DMS53 treated with DMSO at 0.1 percent for 48 hours (cell line): ENCODE measurements around the gene BDH1.

Experiments used
- DNase-seq: peaks from one replicate; lab custom pipeline; 2025; ENCODE audit not compliant: unreplicated experiment; lab: John Stamatoyannopoulos, UW

BDH1 gene

DNA sequence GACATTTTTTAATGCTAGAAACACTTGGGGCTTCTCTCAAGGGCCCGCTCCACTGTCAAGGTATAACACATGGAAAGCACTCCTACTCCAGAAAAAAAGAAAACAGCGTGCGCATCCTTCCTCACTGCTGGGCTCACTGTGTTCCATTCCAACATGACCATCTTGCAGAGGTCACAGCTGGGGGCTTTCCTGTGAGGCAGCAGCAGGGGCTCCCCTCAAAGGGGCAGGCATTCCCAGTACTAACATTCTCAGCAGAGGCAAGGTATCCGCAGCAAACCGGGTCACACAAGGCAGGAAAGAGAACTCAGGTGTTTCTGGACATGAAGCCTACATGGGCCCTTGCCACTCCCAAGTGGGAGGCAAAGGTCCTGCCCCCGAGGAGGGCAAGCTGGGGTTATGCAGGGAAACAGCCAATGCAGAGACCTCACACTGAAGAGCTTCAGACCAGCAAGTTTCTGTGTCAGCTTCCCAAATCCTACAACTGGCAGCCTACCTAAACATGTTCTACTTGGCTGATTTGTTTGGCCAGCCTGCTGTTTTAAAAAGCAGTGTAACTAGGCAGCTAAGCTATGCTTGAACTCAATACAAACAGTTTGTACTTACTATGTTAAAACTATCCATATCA lies 6.4 kb downstream of the BDH1 start:
- DNase-seq, result no peak

- DNase-seq, result no peak
These were observed 8.3 kb downstream of the BDH1 start for GRCh38 chr3:197547306-197548011.

DNA sequence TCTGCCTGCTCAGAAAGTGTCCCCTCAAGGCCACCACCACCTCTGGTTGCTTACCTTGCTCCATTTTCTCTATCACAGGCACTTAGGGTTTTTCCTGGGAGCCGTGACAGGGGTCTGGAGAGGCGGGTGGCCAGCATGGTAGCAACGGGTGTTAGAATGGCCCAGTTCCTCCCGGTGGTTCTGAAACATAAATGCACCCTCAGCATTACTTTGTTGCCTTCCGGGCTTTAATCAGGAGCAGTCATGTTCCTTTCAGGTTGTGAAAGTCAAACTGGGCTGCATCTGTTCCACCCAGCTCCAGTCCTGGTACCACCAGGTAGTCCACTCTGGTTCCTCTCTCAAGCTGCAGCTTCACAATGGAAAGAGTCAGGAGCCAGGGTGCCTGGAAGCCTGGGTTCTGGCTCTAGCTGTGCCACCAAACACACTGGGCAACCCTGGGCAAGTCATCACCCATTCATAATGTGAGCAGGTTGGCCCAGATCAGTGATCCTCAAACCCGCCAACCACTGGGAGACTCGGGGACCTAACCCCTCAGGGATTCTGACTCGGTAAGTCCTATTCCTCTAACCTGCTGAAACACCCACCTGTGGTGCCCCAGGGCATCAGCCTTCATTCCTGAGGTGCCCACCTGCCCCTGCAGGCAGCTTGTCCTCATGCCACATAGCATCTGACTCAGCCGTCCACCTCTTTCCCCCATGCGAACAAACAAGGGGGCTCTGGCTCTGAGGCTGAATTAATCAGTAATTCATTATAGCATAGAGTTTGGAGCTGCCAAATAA lies 9.3 kb downstream of the BDH1 start:
- no peak for DNase-seq

- no peak for DNase-seq
These were observed 10.2 kb downstream of the BDH1 start for GRCh38 chr3:197545571-197545970.

- no peak for DNase-seq
These were observed 10.7 kb downstream of the BDH1 start for GRCh38 chr3:197545101-197545500.

DNA sequence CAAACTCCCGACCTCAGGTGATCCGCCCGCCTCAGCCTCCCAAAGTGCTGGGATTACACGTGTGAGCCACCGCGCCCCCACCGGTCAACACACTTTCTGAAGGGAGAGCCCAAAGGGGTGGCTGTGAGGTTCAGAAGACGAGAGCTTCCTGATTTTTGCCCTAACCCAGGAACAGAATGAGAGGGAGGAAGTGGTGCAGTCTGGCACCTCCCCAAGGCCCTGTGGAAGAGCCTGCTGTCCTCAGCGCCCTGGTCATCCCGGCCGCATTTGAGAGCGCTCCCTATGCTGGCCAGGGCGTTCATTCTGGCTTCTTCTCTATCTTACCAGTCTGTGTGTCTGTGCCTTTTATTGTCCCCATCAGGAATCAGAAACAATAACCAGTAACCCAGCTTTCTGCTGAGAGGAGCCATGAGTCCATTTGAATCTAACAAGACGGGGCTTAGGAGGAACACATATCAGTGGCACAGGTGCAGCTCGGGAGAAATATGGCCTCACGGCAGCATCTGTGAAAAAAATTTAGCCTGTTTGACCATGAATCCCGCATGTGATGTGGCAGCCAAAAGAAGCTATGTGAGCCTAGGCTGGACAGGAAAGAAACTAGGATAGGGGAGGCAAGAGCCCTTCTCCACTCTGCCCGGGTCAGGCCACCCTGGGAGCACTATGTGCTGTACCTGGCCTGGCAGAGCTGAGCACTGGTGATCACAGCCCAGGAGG lies 12.9 kb downstream of the BDH1 start:
- no peak for DNase-seq

GRCh38 chr3:197541756-197542539 lies 13.8 kb downstream of the BDH1 start:
- DNase-seq, result no peak

- no peak for DNase-seq
These were observed 14.8 kb downstream of the BDH1 start for GRCh38 chr3:197540961-197541377.

- peak; percentile 10 for DNase-seq
These were observed 16.1 kb downstream of the BDH1 start for GRCh38 chr3:197539651-197540051.

GRCh38 chr3:197533927-197534725 lies 21.6 kb downstream of the BDH1 start:
- DNase-seq, result no peak

- no peak for DNase-seq
These were observed 22.4 kb downstream of the BDH1 start for GRCh38 chr3:197533396-197533795.

DNA sequence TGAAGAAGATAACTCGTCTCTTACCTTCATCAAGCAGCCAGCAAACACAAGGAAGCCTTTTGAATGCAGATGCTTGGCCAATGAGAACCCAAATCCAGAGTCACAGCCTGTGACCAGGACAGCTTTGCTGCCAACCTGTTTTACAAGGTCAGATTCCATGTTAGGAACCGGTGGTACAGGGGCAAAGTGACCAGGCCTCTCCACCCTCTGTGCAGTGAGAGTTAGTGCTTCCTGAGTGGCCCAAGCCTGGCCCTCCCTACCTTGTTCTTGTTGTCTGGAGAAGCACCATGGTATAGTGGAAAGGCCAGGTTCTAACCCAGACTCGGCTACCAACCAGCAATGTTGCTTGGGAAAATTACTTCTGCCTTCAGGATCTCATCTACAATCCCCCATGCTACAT lies 23.4 kb downstream of the BDH1 start:
- DNase-seq, result no peak

DNA sequence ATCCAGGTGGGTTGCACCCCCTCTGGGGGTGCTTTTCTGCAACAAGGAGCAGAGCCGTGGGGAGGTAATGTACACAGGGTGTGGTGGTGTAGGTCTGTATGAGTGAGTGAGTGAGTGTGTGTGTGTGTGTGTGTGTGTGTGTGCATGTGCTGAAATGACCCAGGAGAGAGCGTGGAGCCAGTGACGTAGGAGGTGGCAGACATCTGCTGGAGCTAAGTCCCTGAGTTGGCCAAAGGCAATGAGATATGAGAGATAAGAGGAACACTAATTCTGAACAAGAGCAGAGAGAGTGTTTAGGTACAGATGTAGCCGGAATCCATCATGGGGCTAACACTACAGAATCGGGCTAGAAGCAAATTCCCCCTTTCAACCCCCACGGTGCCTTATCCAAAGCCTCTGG lies 27.6 kb downstream of the BDH1 start:
- DNase-seq, result no peak

DNA sequence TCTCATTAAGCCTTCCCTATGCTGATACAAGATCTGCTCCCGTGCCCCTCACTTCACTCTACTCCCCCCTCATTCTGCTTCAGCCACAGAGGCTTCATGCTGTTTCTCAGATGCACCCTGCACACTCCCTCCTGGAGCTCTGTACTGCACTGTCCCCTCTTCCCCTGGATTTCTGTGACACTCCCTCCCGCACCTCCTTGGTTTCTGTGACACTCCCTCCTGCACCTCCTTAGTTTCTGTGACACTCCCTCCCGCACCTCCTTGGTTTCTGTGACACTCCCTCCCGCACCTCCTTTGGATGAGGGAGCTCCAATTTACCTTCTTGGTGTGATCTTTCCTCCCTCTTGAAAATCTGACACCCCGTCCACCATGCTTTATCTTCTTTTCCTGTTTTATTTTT lies 28.2 kb downstream of the BDH1 start:
- DNase-seq, result no peak

GRCh38 chr3:197525706-197526105 lies 30.1 kb downstream of the BDH1 start:
- DNase-seq, result no peak

GRCh38 chr3:197524128-197524527 lies 31.6 kb downstream of the BDH1 start:
- DNase-seq, result no peak

GRCh38 chr3:197523526-197523925 lies 32.2 kb downstream of the BDH1 start:
- no peak for DNase-seq

DNA sequence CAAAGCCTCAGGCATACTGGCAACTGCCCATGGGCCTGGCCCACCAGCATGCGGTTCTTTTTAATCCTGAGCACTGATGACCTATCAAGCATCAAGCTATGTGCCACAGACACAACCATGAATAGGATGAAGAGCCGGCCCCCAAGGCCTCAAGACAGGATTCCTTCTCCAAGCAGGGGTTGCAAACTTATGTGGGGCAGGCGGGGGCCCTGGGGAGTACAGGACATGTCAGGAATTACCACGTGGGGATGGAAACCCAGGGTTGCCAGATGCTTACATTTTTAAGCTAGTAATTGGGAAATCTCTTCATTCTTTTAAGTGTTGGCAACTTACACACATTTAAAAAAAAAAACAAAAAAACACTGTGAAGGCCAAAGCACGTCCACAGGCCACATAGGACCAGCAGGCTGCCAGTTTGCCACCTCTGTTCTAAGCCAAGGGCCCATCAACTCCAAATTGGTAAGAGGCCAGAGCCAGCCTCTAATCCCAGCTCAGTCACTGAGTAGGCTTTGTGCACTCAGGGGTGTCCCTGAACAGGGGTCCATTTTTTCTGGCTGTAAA lies 32.8 kb downstream of the BDH1 start:
- no peak for DNase-seq

GRCh38 chr3:197522183-197522715 lies 33.5 kb downstream of the BDH1 start:
- no peak for DNase-seq
